Smooth muscle cell (in vitro differentiated cells): ENCODE results near the gene PPP1R13B. TPM values are rescaled to one million over a fixed set of nuclear protein-coding genes. Genes with fewer than 3 reads are reported as not detected.
A peak's percentile ranks its signal among the peaks of the same experiment; 100 is the strongest.
"Not testable (repeated sequence)": the region's sequence is repeated elsewhere in the genome, so short reads cannot be mapped to it uniquely, and the experiment has no call there.

Source experiments
- DNase-seq: peaks from one replicate; lab custom pipeline; 2025; ENCODE audit not compliant: unreplicated experiment; lab: John Stamatoyannopoulos, UW
- H2AFZ ChIP-seq: fragments of 200-600 bp; sonication (generic); 2 replicates; pipeline ENCODE4 v1.6.0; 2016; ENCODE audit warnings: antibody characterized with exemption, low read depth, mild to moderate bottlenecking
- H3F3A ChIP-seq: fragments of 200-600 bp; sonication (generic); 2 replicates; pipeline ENCODE4 v1.6.0; 2017; ENCODE audit warnings: antibody characterized with exemption, low read depth
- H3K27ac ChIP-seq: fragments of 200-600 bp; sonication (generic); 2 replicates; pipeline ENCODE4 v1.5.1; 2016; ENCODE audit warnings: low read depth, mild to moderate bottlenecking
- H3K27me3 ChIP-seq: fragments of 200-600 bp; sonication (generic); 2 replicates; pipeline ENCODE4 v1.6.1; 2016; ENCODE audit warnings: low read depth, mild to moderate bottlenecking
- H3K36me3 ChIP-seq: fragments of 200-600 bp; sonication (generic); 2 replicates; pipeline ENCODE4 v1.5.1; 2016; ENCODE audit warnings: low read depth
- H3K4me1 ChIP-seq: fragments of 200-600 bp; sonication (generic); 2 replicates; pipeline ENCODE4 v1.5.1; 2016; ENCODE audit warnings: low read depth
- H3K4me2 ChIP-seq: fragments of 200-600 bp; sonication (generic); 2 replicates; pipeline ENCODE4 v1.6.0; 2016; ENCODE audit warnings: mild to moderate bottlenecking
- H3K4me3 ChIP-seq: fragments of 200-600 bp; sonication (generic); 2 replicates; pipeline ENCODE4 v1.5.1; 2016; ENCODE audit warnings: mild to moderate bottlenecking
- H3K79me2 ChIP-seq: fragments of 200-600 bp; sonication (generic); 2 replicates; pipeline ENCODE4 v1.6.0; 2016; ENCODE audit warnings: low read depth, mild to moderate bottlenecking
- H3K9ac ChIP-seq: fragments of 200-600 bp; sonication (generic); 2 replicates; pipeline ENCODE4 v1.6.0; 2016; ENCODE audit warnings: low read depth
- H3K9me3 ChIP-seq: fragments of 200-600 bp; sonication (generic); replicated peaks from 2 replicates; pipeline ENCODE4 v1.5.1; 2016; ENCODE audit warnings: low read depth
- H4K20me1 ChIP-seq: fragments of 200-600 bp; sonication (generic); 2 replicates; pipeline ENCODE4 v1.6.0; 2016; ENCODE audit warnings: low read depth
- WGBS: methylation state at CpG from one replicate; pipeline ENCODE4 v1.1.7; 2016; ENCODE audit warnings: low lambda C conversion rate; 5-methylcytosine and 5-hydroxymethylcytosine counted together
- polyA plus RNA-seq: library from polyadenylated mRNA; unstranded; fragments of >200 nt; fragmentation: Nextera tagmentation; extraction: Ambion mirVana; gene quantifications from 2 replicates; pipeline ENCODE4 v1.2.1, GENCODE V29; 2016
- total RNA-seq: library from RNA; depleted of rRNA; stranded (reverse); fragments of >200 nt; gene quantifications from 2 replicates; pipeline ENCODE4 v1.2.3, GENCODE V29; 2014
- TF ChIP-seq, protein P1 (sequence below): fragments of 200-600 bp; sonication (generic); IDR thresholded peaks from 2 replicates; pipeline ENCODE4 v1.5.1; 2017; ENCODE audit warnings: borderline replicate concordance, mild to moderate bottlenecking, antibody characterized with exemption; ENCODE audit not compliant: insufficient read depth, poor library complexity, severe bottlenecking

PPP1R13B gene
- total and polyA plus RNA-seq, 2 experiments from 2014 or later, result 2.3 to 4.3 TPM

DNA sequence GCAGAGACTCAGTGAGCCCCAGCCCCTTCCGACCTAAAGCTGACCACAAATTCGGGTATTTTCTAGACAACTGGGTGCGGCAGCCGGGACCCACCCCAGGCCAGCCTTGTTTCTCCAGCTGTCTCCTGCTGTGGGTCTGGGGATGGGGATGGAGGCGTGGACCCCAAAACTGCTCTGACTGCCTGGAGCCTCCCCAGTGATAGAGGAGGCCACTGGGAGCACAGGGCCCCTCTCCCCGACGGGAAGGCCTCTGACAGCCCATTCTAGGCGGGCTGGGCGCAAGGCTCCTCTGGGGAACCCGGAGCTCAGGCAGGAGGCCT, 42.6 kb upstream of the PPP1R13B start:
- H3F3A ChIP-seq, result no peaks in the 10 kb centered on the region
- no peaks in the 10 kb centered on the region for H3K79me2 ChIP-seq
- no peaks in the 10 kb centered on the region for H3K36me3 ChIP-seq
- no peak overlapping the region for H3K4me3 ChIP-seq
- H3K9me3 ChIP-seq, result no peaks in the 10 kb centered on the region
- no peaks in the 10 kb centered on the region for H3K4me1 ChIP-seq
- no peak overlapping the region for H2AFZ ChIP-seq
- no peaks in the 10 kb centered on the region for H3K27me3 ChIP-seq
- WGBS, result 95% methylated on average over 10 of the region's 10 CpGs
- TF ChIP-seq, protein P1, sequence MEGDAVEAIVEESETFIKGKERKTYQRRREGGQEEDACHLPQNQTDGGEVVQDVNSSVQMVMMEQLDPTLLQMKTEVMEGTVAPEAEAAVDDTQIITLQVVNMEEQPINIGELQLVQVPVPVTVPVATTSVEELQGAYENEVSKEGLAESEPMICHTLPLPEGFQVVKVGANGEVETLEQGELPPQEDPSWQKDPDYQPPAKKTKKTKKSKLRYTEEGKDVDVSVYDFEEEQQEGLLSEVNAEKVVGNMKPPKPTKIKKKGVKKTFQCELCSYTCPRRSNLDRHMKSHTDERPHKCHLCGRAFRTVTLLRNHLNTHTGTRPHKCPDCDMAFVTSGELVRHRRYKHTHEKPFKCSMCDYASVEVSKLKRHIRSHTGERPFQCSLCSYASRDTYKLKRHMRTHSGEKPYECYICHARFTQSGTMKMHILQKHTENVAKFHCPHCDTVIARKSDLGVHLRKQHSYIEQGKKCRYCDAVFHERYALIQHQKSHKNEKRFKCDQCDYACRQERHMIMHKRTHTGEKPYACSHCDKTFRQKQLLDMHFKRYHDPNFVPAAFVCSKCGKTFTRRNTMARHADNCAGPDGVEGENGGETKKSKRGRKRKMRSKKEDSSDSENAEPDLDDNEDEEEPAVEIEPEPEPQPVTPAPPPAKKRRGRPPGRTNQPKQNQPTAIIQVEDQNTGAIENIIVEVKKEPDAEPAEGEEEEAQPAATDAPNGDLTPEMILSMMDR, result no peak
- peak overlapping the region; percentile 54 for H3K4me2 ChIP-seq
- H4K20me1 ChIP-seq, result no peaks in the 10 kb centered on the region
- peak overlapping the region; percentile 87 for H3K27ac ChIP-seq
- no peak overlapping the region for H3K9ac ChIP-seq
- DNase-seq, result no peak

DNA sequence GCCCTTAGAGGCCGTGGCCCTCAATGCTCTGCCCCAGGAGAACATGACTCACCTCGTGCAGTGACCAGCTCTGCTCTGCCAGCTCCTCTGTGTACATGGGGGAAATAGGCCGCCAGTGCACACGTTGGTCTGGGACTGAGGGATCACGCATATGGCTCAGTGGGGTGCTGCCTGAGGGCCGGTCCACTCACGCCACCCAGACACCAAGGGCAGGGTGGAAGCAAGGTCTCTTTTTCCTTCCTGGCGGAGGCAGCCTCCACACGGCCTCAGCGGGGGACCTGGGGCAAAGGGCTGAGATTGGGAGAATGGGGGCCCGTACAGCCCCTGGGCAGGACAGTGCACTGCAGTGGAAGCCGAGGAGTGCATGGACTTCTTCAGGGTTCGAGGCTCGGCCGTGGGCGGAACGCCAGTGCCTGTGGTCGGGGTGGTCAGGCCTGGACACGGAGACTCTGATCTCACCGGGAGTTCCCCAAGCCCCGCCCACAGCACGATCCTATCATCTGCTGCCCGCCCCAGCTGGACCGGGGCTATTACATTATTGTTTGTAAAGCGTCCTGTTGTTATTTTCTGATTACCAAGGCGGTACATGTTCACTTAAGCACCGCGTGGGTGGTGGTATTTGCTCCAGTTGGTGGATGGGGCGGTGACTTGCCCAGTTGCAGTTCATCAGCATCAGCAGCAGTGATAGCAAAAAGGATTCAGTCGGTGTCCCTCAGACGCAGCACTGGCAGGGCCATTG, 42.1 kb upstream of the PPP1R13B start:
- no peak for DNase-seq
- WGBS, result 55% methylated on average over 26 of the region's 31 CpGs
- Histone ChIP-seq H3K4me2 (peak overlapping the region; percentile 54), H3K79me2 (no peaks in the 10 kb centered on the region), H2AFZ (no peak overlapping the region), H3K27ac (peak overlapping the region; percentile 87), H4K20me1 (no peaks in the 10 kb centered on the region), H3K4me3 (no peak overlapping the region), H3K9me3 (no peaks in the 10 kb centered on the region), H3K9ac (peak overlapping the region; percentile 76), H3F3A (no peaks in the 10 kb centered on the region), H3K36me3 (no peaks in the 10 kb centered on the region), H3K4me1 (no peaks in the 10 kb centered on the region), H3K27me3 (no peaks in the 10 kb centered on the region)
- TF ChIP-seq, protein P1, result no peak

GRCh38 chr14:103889002-103889312, 41.6 kb upstream of the PPP1R13B start:
- H3K4me3 ChIP-seq, H3K27me3 ChIP-seq, H3K36me3 ChIP-seq, H3F3A ChIP-seq, H3K4me1 ChIP-seq, DNase-seq, H3K4me2 ChIP-seq, H3K9me3 ChIP-seq, H3K79me2 ChIP-seq, H2AFZ ChIP-seq, H4K20me1 ChIP-seq: not testable (repeated sequence)
- H3K9ac ChIP-seq, result peak overlapping the region; percentile 76
- H3K27ac ChIP-seq, result peak overlapping the region; percentile 87
- WGBS, result 95% methylated on average over 8 of the region's 8 CpGs

DNA sequence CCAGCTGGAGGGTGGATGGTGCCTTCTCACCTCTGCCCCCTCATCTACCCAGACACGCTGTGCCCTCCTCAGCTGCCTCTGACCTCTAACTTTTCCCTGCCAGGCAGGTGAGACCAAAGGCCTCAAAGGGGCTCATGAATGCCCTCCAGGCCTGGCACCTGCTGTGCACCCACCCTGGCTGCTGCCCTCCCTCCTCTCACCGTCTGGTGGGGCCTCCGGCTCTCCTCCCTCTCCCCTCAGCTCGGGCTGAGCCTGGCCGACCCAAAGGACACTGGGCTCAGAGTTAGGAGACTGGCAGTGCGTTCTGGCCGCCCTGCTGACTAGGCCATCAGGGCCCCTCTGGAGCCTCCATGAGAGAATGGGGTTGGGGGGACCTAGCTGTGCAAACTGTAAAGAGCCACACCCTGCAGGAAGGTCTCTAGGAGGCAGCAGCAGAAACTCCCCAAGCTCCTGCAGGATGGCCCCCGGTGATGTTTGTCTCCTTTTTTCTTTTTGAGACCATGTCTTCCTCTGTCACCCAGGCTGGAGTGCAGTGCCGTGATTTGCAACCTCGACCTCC, 40.3 kb upstream of the PPP1R13B start:
- Histone ChIP-seq H3K79me2 (no peaks in the 10 kb centered on the region), H3K36me3 (no peaks in the 10 kb centered on the region), H3F3A (no peaks in the 10 kb centered on the region), H3K27me3 (no peaks in the 10 kb centered on the region), H3K4me3 (no peak overlapping the region), H4K20me1 (no peaks in the 10 kb centered on the region), H3K4me1 (no peaks in the 10 kb centered on the region), H2AFZ (no peak overlapping the region), H3K9me3 (no peaks in the 10 kb centered on the region), H3K27ac (no peak overlapping the region), H3K4me2 (no peak overlapping the region), H3K9ac (no peak overlapping the region)
- WGBS, result 92% methylated on average over 10 of the region's 10 CpGs
- no peak for DNase-seq
- TF ChIP-seq, protein P1, result no peak
